Fibroblast of lung (primary cell): ENCODE results near the gene KRT2. TPM values are rescaled to one million over a fixed set of nuclear protein-coding genes. Genes with fewer than 3 reads are reported as not detected.

Source experiments
- DNase-seq, 2 donors: peaks; one replicate each; pipeline versions ENCODE4 v3.0.0 to v3.0.0-alpha.2; 2010; ENCODE audit warnings: low read depth in 2 of 2
- H2AFZ ChIP-seq: 2 replicates; pipeline ENCODE4 v1.5.1; 2012; ENCODE audit warnings: low read length, control low read depth, inconsistent platforms
- H3K27ac ChIP-seq: 2 replicates; pipeline ENCODE4 v1.5.1; 2011; ENCODE audit warnings: low read length, control low read depth; ENCODE audit not compliant: insufficient read depth
- H3K27me3 ChIP-seq: 2 replicates; pipeline ENCODE4 v1.5.1; 2011; ENCODE audit warnings: mild to moderate bottlenecking, low read length; ENCODE audit not compliant: control insufficient read depth, insufficient read depth
- H3K36me3 ChIP-seq: 2 replicates; pipeline ENCODE4 v1.5.1; 2011; ENCODE audit warnings: low read length; ENCODE audit not compliant: control insufficient read depth, insufficient read depth
- H3K4me1 ChIP-seq: 2 replicates; pipeline ENCODE4 v1.5.1; 2011; ENCODE audit warnings: low read length; ENCODE audit not compliant: control insufficient read depth, insufficient read depth; ENCODE audit errors: extremely low read depth
- H3K4me2 ChIP-seq: 2 replicates; pipeline ENCODE4 v1.5.1; 2011; ENCODE audit warnings: low read length, control low read depth; ENCODE audit not compliant: insufficient read depth; ENCODE audit errors: extremely low read depth
- H3K4me3 ChIP-seq, 4 experiments: fragments of 200-600 bp in 1 of 4; sonication (generic) in 1 of 4; replicated peaks in 1 of 4; 2 replicates each; pipeline ENCODE4 v1.5.1; 2011 to 2016; ENCODE audit warnings: low read length in 4 of 4, low read depth in 3 of 4, mild to moderate bottlenecking in 3 of 4, control low read depth in 2 of 4, inconsistent platforms in 1 of 4, mixed read lengths in 1 of 4; ENCODE audit not compliant: insufficient read depth in 1 of 4; ENCODE audit errors: control extremely low read depth in 1 of 4
- H3K79me2 ChIP-seq: 2 replicates; pipeline ENCODE4 v1.5.1; 2012; ENCODE audit warnings: mild to moderate bottlenecking, low read length, inconsistent platforms; ENCODE audit not compliant: control insufficient read depth, insufficient read depth
- H3K9ac ChIP-seq: 2 replicates; pipeline ENCODE4 v1.5.1; 2011; ENCODE audit warnings: mild to moderate bottlenecking, low read length, control low read depth; ENCODE audit not compliant: insufficient read depth
- H3K9me3 ChIP-seq: 2 replicates; pipeline ENCODE4 v1.5.1; 2012; ENCODE audit warnings: low read depth, low read length; ENCODE audit not compliant: control insufficient read depth, insufficient read depth
- H4K20me1 ChIP-seq: 2 replicates; pipeline ENCODE4 v1.5.1; 2011; ENCODE audit warnings: low read length; ENCODE audit not compliant: control insufficient read depth, insufficient read depth; ENCODE audit errors: extremely low read depth
- EZH2 ChIP-seq: IDR thresholded peaks from 2 replicates; pipeline ENCODE4 v1.5.1; 2012; ENCODE audit warnings: low read length, control low read depth, mild to moderate bottlenecking; ENCODE audit errors: missing control alignments
- polyA plus RNA-seq, 2 donors: library from polyadenylated mRNA; depleted of rRNA in 1 of 2; stranded (reverse) in 1 of 2; unstranded in 1 of 2; fragments of >200 nt; gene quantifications; 2 replicates each; pipeline ENCODE4 v1.2.1, GENCODE V29; 2011 to 2012; ENCODE audit warnings: missing spikeins in 1 of 2
- total RNA-seq: library from RNA; depleted of rRNA; stranded (reverse); fragments of >200 nt; gene quantifications from 2 replicates; pipeline ENCODE4 v1.2.1, GENCODE V29; 2014
- TF ChIP-seq, protein P1 (sequence below), 2 donors: IDR thresholded peaks in 1 of 2; conservative IDR thresholded peaks in 1 of 2; 1 replicate in 1 of 2; 2 replicates in 1 of 2; pipeline ENCODE4 v1.5.1; 2011 to 2012; ENCODE audit warnings: low read length in 2 of 2, control low read depth in 1 of 2, inconsistent platforms in 1 of 2, low read depth in 1 of 2, mild to moderate bottlenecking in 1 of 2

The KRT2 gene
- total and polyA plus RNA-seq, 2 donors (not counting 1 experiment from before 2014, with no cell fraction given): not detected

DNA sequence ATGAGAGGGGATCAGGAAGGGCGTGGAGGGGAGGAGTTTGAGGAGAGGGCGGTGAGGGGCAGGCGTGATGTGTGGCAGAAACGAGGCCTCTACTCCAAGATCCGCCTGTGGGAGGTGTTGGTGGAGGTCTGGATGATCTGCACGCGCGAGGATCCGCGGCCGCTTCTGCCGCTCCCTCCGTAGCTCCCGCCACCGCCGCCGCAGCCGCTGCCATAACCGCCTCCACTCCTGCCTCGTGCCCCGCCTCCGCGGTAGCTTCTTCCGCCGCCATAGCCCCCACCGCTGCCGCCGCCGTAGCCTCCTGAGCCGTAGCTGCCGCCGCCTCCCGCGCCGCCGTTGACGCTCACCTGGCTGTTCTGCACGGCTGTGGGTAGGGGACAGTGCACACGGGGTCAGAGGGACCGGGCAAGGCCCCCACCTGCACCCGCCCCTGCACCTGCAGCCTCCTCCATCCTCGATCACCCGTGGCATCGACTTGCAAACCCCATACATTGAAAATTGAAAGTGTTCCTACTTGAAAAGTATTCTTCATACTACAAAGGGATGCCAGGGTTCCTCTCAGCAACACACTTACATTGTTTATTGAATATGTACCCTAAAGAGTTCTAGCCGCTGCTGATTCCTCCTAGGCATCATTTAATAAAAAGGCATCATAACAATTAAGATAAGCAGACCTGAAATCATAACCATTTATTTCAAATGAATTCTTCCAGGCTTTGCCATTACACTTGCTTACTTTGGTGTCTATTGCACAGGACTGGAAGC is 39.2 kb upstream of the KRT2 start:
- H3K9me3 ChIP-seq: no peaks in the 10 kb centered on the region
- H3K27me3 ChIP-seq: peaks cover 29% of the 10 kb centered on the region
- H3K9ac ChIP-seq: no peak overlapping the region
- H3K4me3 ChIP-seq: no peak overlapping the region
- H3K79me2 ChIP-seq: no peaks in the 10 kb centered on the region
- H3K4me1 ChIP-seq: no peaks in the 10 kb centered on the region
- no peak overlapping the region for H2AFZ ChIP-seq
- H4K20me1 ChIP-seq: no peaks in the 10 kb centered on the region
- DNase-seq: no peak
- no peaks in the 10 kb centered on the region for H3K36me3 ChIP-seq
- no peak for TF ChIP-seq EZH2
- TF ChIP-seq, protein P1, sequence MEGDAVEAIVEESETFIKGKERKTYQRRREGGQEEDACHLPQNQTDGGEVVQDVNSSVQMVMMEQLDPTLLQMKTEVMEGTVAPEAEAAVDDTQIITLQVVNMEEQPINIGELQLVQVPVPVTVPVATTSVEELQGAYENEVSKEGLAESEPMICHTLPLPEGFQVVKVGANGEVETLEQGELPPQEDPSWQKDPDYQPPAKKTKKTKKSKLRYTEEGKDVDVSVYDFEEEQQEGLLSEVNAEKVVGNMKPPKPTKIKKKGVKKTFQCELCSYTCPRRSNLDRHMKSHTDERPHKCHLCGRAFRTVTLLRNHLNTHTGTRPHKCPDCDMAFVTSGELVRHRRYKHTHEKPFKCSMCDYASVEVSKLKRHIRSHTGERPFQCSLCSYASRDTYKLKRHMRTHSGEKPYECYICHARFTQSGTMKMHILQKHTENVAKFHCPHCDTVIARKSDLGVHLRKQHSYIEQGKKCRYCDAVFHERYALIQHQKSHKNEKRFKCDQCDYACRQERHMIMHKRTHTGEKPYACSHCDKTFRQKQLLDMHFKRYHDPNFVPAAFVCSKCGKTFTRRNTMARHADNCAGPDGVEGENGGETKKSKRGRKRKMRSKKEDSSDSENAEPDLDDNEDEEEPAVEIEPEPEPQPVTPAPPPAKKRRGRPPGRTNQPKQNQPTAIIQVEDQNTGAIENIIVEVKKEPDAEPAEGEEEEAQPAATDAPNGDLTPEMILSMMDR (conservative IDR thresholded peaks at IDR 0.05 in 1 of 2, IDR thresholded peaks at IDR 0.05 in 1 of 2; ENCODE audit: low read depth in 1 of 2, low read length in 2 of 2): no peak
- no peak overlapping the region for H3K27ac ChIP-seq
- no peak overlapping the region for H3K4me2 ChIP-seq

DNA sequence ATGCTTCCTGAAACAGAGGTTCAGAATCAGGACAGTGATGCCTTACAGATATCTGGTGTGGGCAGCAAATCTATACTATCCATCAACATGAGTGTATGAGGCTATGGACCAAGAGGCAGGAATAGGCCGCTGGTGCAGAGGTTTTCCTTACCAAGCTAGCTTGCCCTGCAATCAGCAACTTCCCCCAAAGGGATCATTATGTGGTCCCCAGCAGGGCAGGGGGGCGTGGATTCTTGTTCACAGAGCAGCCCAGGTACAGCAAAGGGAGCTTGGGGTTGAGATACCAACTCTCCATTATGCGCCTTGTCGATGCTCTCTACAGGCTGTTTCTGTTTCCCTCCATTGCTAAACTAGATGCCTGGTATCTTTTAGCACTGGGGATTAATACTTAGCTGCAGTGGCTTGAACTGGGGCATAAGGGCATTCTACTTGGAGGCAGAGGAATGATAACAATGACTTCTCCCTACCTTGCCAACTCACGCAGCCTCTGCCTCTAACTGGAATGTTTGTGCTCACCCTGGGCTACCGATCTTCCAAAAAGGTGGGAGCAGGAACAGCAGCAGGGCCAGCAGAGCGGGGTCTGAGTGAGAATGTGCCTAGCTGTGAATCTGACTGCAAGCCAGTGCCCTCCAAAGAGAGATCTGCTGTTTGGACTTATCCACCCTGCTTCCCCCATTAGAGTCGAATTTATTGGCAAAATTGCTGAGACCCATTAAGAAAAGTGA is 38.5 kb upstream of the KRT2 start:
- Histone ChIP-seq H3K27ac (no peak overlapping the region), H3K4me3 (no peak overlapping the region), H3K27me3 (peaks cover 29% of the 10 kb centered on the region), H3K4me2 (no peak overlapping the region), H3K9ac (no peak overlapping the region), H4K20me1 (no peaks in the 10 kb centered on the region), H3K79me2 (no peaks in the 10 kb centered on the region), H3K9me3 (no peaks in the 10 kb centered on the region), H3K4me1 (no peaks in the 10 kb centered on the region), H2AFZ (no peak overlapping the region), H3K36me3 (no peaks in the 10 kb centered on the region)
- TF ChIP-seq, protein P1 (conservative IDR thresholded peaks at IDR 0.05 in 1 of 2, IDR thresholded peaks at IDR 0.05 in 1 of 2; ENCODE audit: low read depth in 1 of 2, low read length in 2 of 2): no peak
- TF ChIP-seq EZH2: no peak
- no peak for DNase-seq

DNA sequence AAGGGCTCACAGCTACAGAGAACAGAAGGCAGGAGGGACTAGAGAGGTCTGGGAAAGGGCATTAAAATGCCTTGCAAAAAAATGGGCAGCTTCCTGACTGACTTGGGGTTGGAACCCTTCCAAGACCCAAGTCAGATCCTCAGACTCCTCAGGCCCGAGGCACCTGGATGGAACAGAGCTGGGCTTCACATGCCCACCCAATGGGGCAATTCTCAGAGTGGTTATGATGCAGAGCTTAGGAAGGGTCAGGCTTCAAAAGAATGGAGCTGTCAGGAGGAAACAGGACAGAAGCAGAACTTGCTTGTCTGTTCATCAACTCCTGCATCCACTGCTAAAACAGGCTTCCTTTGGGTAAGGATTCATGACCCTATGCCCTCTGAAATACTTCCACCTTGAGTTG is 37.9 kb upstream of the KRT2 start:
- no peaks in the 10 kb centered on the region for H3K36me3 ChIP-seq
- no peak overlapping the region for H3K27ac ChIP-seq
- DNase-seq: no peak
- no peaks in the 10 kb centered on the region for H3K79me2 ChIP-seq
- H2AFZ ChIP-seq: no peak overlapping the region
- H3K9ac ChIP-seq: no peak overlapping the region
- TF ChIP-seq, protein P1 (conservative IDR thresholded peaks at IDR 0.05 in 1 of 2, IDR thresholded peaks at IDR 0.05 in 1 of 2; ENCODE audit: low read depth in 1 of 2, low read length in 2 of 2): no peak
- no peak for TF ChIP-seq EZH2
- no peak overlapping the region for H3K4me2 ChIP-seq
- H3K9me3 ChIP-seq: no peaks in the 10 kb centered on the region
- no peak overlapping the region for H3K4me3 ChIP-seq
- H3K4me1 ChIP-seq: no peaks in the 10 kb centered on the region
- H4K20me1 ChIP-seq: no peaks in the 10 kb centered on the region
- peaks cover 29% of the 10 kb centered on the region for H3K27me3 ChIP-seq
